BE2C (cell line): ENCODE data around the gene MSL1.

Experiments
- DNase-seq: peaks from one replicate; pipeline ENCODE4 v3.0.0-alpha.2; 2020
- H3K27me3 ChIP-seq: fragments of 250-450 bp; sonication (Bioruptor Pico); 2 replicates; pipeline ENCODE4 v1.5.1; 2020; ENCODE audit warnings: mild to moderate bottlenecking
- H3K36me3 ChIP-seq: fragments of 250-450 bp; sonication (Bioruptor Pico); 2 replicates; pipeline ENCODE4 v1.5.1; 2020; ENCODE audit warnings: mild to moderate bottlenecking
- H3K4me1 ChIP-seq: fragments of 250-450 bp; sonication (Bioruptor Pico); 2 replicates; pipeline ENCODE4 v1.5.1; 2020
- H3K4me3 ChIP-seq: 2 replicates; pipeline ENCODE4 v1.5.1; 2011; ENCODE audit warnings: low read depth, low read length
- H3K9me3 ChIP-seq: fragments of 250-450 bp; sonication (Bioruptor Pico); 2 replicates; pipeline ENCODE4 v1.5.1; 2020
- CTCF ChIP-seq: IDR thresholded peaks from 2 replicates; pipeline ENCODE4 v1.5.1; 2012; ENCODE audit warnings: mild to moderate bottlenecking, low read depth, low read length

MSL1 gene

GRCh38 chr17:40151414-40151963 lies 29.7 kb downstream of the MSL1 start:
- no peak overlapping the region for H3K4me3 ChIP-seq
- H3K4me1 ChIP-seq = no peaks in the 10 kb centered on the region
- peaks cover 81% of the 10 kb centered on the region for H3K36me3 ChIP-seq
- no peak for DNase-seq
- no peak for TF ChIP-seq CTCF
- no peaks in the 10 kb centered on the region for H3K27me3 ChIP-seq
- H3K9me3 ChIP-seq = no peaks in the 10 kb centered on the region

GRCh38 chr17:40153603-40154236 lies 31.9 kb downstream of the MSL1 start:
- Histone ChIP-seq H3K36me3 (peaks cover 67% of the 10 kb centered on the region), H3K4me3 (no peak overlapping the region), H3K9me3 (no peaks in the 10 kb centered on the region), H3K27me3 (no peaks in the 10 kb centered on the region), H3K4me1 (no peaks in the 10 kb centered on the region)
- TF ChIP-seq CTCF = no peak
- no peak for DNase-seq

DNA sequence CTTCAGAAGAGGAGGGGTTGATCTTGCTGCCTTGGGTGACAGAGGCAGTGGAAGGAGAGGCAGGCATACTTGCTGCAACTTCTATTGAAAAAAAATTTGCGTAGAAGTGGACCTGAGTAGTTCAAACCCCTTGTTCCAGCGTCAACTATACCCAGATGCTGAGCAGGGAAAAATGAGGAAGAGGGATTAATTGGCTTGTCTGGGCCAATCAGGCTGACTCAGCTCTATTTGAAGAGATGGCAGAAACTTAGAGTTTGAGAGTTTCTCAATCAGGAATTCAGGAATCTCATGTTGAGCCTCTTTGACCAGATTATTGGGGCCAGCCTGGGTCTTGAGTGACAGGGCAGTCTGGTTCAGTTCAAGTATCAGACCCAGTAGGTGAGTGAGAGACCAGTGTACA lies 36.2 kb downstream of the MSL1 start:
- Histone ChIP-seq H3K9me3 (no peaks in the 10 kb centered on the region), H3K36me3 (peaks cover 57% of the 10 kb centered on the region), H3K27me3 (no peaks in the 10 kb centered on the region), H3K4me3 (no peak overlapping the region), H3K4me1 (no peaks in the 10 kb centered on the region)
- TF ChIP-seq CTCF = no peak
- DNase-seq = no peak

- Histone ChIP-seq H3K4me3 (no peak overlapping the region), H3K36me3 (peaks cover 57% of the 10 kb centered on the region), H3K27me3 (no peaks in the 10 kb centered on the region), H3K9me3 (no peaks in the 10 kb centered on the region), H3K4me1 (no peaks in the 10 kb centered on the region)
- TF ChIP-seq CTCF = no peak
- DNase-seq = no peak
These were observed 36.8 kb downstream of the MSL1 start for GRCh38 chr17:40158438-40159013.

- peaks cover 60% of the 10 kb centered on the region for H3K36me3 ChIP-seq
- no peaks in the 10 kb centered on the region for H3K4me1 ChIP-seq
- no peaks in the 10 kb centered on the region for H3K27me3 ChIP-seq
- DNase-seq = no peak
- H3K9me3 ChIP-seq = no peaks in the 10 kb centered on the region
- TF ChIP-seq CTCF = no peak
- no peak overlapping the region for H3K4me3 ChIP-seq
These were observed 37.7 kb downstream of the MSL1 start for GRCh38 chr17:40159456-40159855.

GRCh38 chr17:40167685-40168261 lies 46.0 kb downstream of the MSL1 start:
- Histone ChIP-seq H3K4me1 (no peaks in the 10 kb centered on the region), H3K27me3 (no peaks in the 10 kb centered on the region), H3K36me3 (peaks cover 93% of the 10 kb centered on the region), H3K4me3 (no peak overlapping the region), H3K9me3 (no peaks in the 10 kb centered on the region)
- no peak for TF ChIP-seq CTCF
- no peak for DNase-seq
